ENCODE results near the gene ZHX3. TPM values are rescaled to one million over a fixed set of nuclear protein-coding genes. Genes with fewer than 3 reads are reported as not detected.

Gene ZHX3
- polyA plus RNA-seq, 3 donors: 0.58 to 3.2 (median 1.1) TPM

- intact Hi-C loops (cut with micrococcal nuclease): no loop called here
- H2AFZ ChIP-seq (ENCODE audit: insufficient read depth, low read depth, low read length, poor library complexity, severe bottlenecking): no peak overlapping the region
- H3K9me3 ChIP-seq (replicated peaks in 1 of 2; ENCODE audit: control insufficient read depth in 1 of 2, insufficient read depth in 1 of 2, low read length in 2 of 2): peaks cover 7 to 17% of the 10 kb centered on the region in 2 donors
- H3K9ac ChIP-seq (ENCODE audit: insufficient read depth, low read length, poor library complexity, severe bottlenecking): no peak overlapping the region
- H3K4me2 ChIP-seq (replicated peaks; ENCODE audit: extremely low read depth, low read length, poor library complexity, severe bottlenecking): no peak overlapping the region
- no peaks in the 10 kb centered on the region for H3K27me3 ChIP-seq (ENCODE audit: control insufficient read depth in 2 of 2, insufficient read depth in 2 of 2, low read length in 2 of 2)
- no peaks in the 10 kb centered on the region for H3K4me1 ChIP-seq (ENCODE audit: control insufficient read depth in 1 of 2, insufficient read depth in 2 of 2, low read length in 2 of 2)
- H3K79me2 ChIP-seq (ENCODE audit: insufficient read depth, low read length): no peaks in the 10 kb centered on the region
- no peaks in the 10 kb centered on the region for H3K36me3 ChIP-seq (replicated peaks in 1 of 2; ENCODE audit: control insufficient read depth in 1 of 2, insufficient read depth in 2 of 2, low read length in 2 of 2)
- peaks cover 11 to 38% (median 19%) of the 10 kb centered on the region in 7 donors for H3K9me3 Mint-ChIP-seq
- WGBS (ENCODE audit: insufficient coverage): 100% methylated on average over 2 of the region's 4 CpGs
- no peak overlapping the region for H3K27ac ChIP-seq (ENCODE audit: low read depth in 1 of 2, low read length in 2 of 2)
- H3K27ac Mint-ChIP-seq: no peak overlapping the region
- DNase-seq: no peak
- no peak overlapping the region for H3K4me3 ChIP-seq (replicated peaks in 1 of 3; ENCODE audit: low read depth in 2 of 3, low read length in 3 of 3)
- TF ChIP-seq CTCF (IDR thresholded peaks at IDR 0.05): no peak
- H3K4me1 Mint-ChIP-seq: peaks cover 4% of the 10 kb centered on the region
- no peaks in the 10 kb centered on the region for H4K20me1 ChIP-seq (ENCODE audit: insufficient read depth, low read length)
- peaks cover 9 to 13% of the 10 kb centered on the region in 2 donors for H3K36me3 Mint-ChIP-seq
- H3K27me3 Mint-ChIP-seq (ENCODE audit: low read depth in 3 of 3): peaks cover 0 to 5% (median 5%) of the 10 kb centered on the region in 3 donors
- H3K4me3 Mint-ChIP-seq: no peak overlapping the region
Observed at GRCh38 chr20:41198443-41198842, 119.1 kb downstream of the ZHX3 start.

- H3K9me3 Mint-ChIP-seq: peaks cover 20 to 38% (median 28%) of the 10 kb centered on the region in 7 donors
- Histone ChIP-seq H3K9me3 (replicated peaks in 1 of 2; ENCODE audit: control insufficient read depth in 1 of 2, insufficient read depth in 1 of 2, low read length in 2 of 2) (peaks cover 7 to 19% of the 10 kb centered on the region in 2 donors), H3K27me3 (ENCODE audit: control insufficient read depth in 2 of 2, insufficient read depth in 2 of 2, low read length in 2 of 2) (no peaks in the 10 kb centered on the region), H3K4me1 (ENCODE audit: control insufficient read depth in 1 of 2, insufficient read depth in 2 of 2, low read length in 2 of 2) (no peaks in the 10 kb centered on the region), H4K20me1 (ENCODE audit: insufficient read depth, low read length) (no peaks in the 10 kb centered on the region), H3K36me3 (replicated peaks in 1 of 2; ENCODE audit: control insufficient read depth in 1 of 2, insufficient read depth in 2 of 2, low read length in 2 of 2) (no peaks in the 10 kb centered on the region), H3K79me2 (ENCODE audit: insufficient read depth, low read length) (no peaks in the 10 kb centered on the region), H3K27ac (ENCODE audit: low read depth in 1 of 2, low read length in 2 of 2) (no peak overlapping the region), H3K4me2 (replicated peaks; ENCODE audit: extremely low read depth, low read length, poor library complexity, severe bottlenecking) (no peak overlapping the region), H2AFZ (ENCODE audit: insufficient read depth, low read depth, low read length, poor library complexity, severe bottlenecking) (no peak overlapping the region), H3K4me3 (replicated peaks in 1 of 3; ENCODE audit: low read depth in 2 of 3, low read length in 3 of 3) (no peak overlapping the region), H3K9ac (ENCODE audit: insufficient read depth, low read length, poor library complexity, severe bottlenecking) (no peak overlapping the region)
- H3K27me3 Mint-ChIP-seq (ENCODE audit: low read depth in 3 of 3): peaks cover 1 to 5% (median 4%) of the 10 kb centered on the region in 3 donors
- peaks cover 5 to 9% of the 10 kb centered on the region in 2 donors for H3K36me3 Mint-ChIP-seq
- DNase-seq: no peak
- intact Hi-C loops (cut with micrococcal nuclease): no loop called here
- no peak overlapping the region for H3K4me3 Mint-ChIP-seq
- TF ChIP-seq CTCF (IDR thresholded peaks at IDR 0.05): no peak
- no CpG with 5 or more reads among the region's 1 CpG for WGBS (ENCODE audit: insufficient coverage)
- H3K4me1 Mint-ChIP-seq: no peaks in the 10 kb centered on the region
- H3K27ac Mint-ChIP-seq: no peak overlapping the region
Observed at GRCh38 chr20:41196653-41197225, 120.8 kb downstream of the ZHX3 start.

Measured in CD14-positive monocyte (primary cell).